ENCODE results near the gene GALNT2.

GRCh38 chr1:230125640-230126528 is 58.8 kb downstream of the GALNT2 start:
- TF ChIP-seq CTCF (IDR thresholded peaks at IDR 0.05; ENCODE audit: borderline replicate concordance, extremely low read depth, low read length, poor library complexity, severe bottlenecking) (no peak), EZH2 (IDR thresholded peaks at IDR 0.05; ENCODE audit: borderline replicate concordance, low read depth, low read length, severe bottlenecking) (no peak)

Data from DND-41 (cell line).